ENCODE measurements around the gene SLC38A1. TPM values are rescaled to one million over a fixed set of nuclear protein-coding genes. Genes with fewer than 3 reads are reported as not detected.
A peak's percentile ranks its signal among the peaks of the same experiment; 100 is the strongest.

The SLC38A1 gene
- total RNA-seq, 1 experiment from 2014 or later: 107 TPM

DNA sequence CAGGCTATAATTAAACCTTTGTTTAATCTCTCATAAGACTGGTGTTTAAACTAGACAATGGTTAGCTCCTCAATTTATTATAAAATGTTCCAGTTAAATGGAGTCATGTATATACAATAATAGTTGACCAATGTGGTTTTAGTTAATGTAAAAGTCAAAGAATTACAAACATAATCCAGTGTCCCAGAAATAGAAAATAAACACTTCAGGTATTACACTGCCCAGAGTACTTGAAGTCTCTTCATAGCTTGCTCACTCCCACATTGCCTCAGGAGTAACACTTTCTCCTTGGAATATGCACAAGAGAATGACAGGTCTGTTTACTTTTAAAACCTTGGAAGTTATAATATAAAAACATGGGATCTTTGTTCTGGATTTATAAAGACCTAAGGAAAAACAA lies 60.5 kb downstream of the SLC38A1 start:
- CTCF ChIA-PET: no interaction called here

DNA sequence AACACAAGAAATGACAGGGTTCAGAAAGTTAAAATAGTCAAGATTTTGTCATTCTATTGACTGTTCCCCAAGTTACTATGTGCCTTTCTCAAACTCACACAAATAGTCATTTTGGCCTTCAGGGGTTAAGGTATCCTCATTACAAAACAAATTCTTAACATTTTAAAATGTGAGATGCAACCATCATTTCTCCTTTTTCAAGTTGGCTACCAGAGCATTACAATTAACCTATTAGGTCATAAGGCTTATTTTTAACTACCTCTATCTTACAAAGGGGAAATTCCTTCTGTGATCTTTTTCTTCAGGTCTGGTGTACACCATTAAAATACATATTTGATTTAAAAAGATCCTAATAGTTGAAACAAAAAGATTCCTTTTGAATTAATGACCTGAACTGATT lies 61.2 kb downstream of the SLC38A1 start:
- H3K9me2 ChIP-seq (replicated peaks; ENCODE audit: low read length): no peaks in the 10 kb centered on the region
- peaks cover 8% of the 10 kb centered on the region for H3F3A ChIP-seq (ENCODE audit: low read length, unreplicated experiment)
- H3K4me2 ChIP-seq (ENCODE audit: low read length): no peak overlapping the region
- no peak for ATAC-seq
- no peak overlapping the region for H3K4me3 ChIP-seq (ENCODE audit: low read length)
- H2AFZ ChIP-seq (ENCODE audit: low read length): no peak overlapping the region
- no peak overlapping the region for H3K27ac ChIP-seq (ENCODE audit: low read length)
- intact Hi-C loops (cut with micrococcal nuclease): loop anchor here (5.0 kb wide), 1 partner anchor 60 kb away; the partner anchor contains the start of gene SLC38A1
- H4K20me1 ChIP-seq (ENCODE audit: low read length): peaks cover 13% of the 10 kb centered on the region
- peaks cover 68% of the 10 kb centered on the region for H3K36me3 ChIP-seq (ENCODE audit: low read depth, low read length)
- H3K9me3 ChIP-seq (ENCODE audit: low read length): no peaks in the 10 kb centered on the region
- H3K27me3 ChIP-seq (ENCODE audit: low read length): no peaks in the 10 kb centered on the region
- peaks cover 35% of the 10 kb centered on the region for H3K4me1 ChIP-seq (ENCODE audit: insufficient read depth, low read length)
- no TSS peak for BruUV-seq (replicated peaks)
- ChIA-PET CTCF (no interaction called here), POLR2A (ENCODE audit: unreplicated experiment) (no interaction called here)
- no peak for DNase-seq
- TF ChIP-seq EZH2phosphoT487 (IDR thresholded peaks at IDR 0.05; ENCODE audit: borderline replicate concordance, low read length) (no peak), EZH2 (IDR thresholded peaks at IDR 0.05; ENCODE audit: low read length, unreplicated experiment) (no peak)
- TF ChIP-seq, protein P1, sequence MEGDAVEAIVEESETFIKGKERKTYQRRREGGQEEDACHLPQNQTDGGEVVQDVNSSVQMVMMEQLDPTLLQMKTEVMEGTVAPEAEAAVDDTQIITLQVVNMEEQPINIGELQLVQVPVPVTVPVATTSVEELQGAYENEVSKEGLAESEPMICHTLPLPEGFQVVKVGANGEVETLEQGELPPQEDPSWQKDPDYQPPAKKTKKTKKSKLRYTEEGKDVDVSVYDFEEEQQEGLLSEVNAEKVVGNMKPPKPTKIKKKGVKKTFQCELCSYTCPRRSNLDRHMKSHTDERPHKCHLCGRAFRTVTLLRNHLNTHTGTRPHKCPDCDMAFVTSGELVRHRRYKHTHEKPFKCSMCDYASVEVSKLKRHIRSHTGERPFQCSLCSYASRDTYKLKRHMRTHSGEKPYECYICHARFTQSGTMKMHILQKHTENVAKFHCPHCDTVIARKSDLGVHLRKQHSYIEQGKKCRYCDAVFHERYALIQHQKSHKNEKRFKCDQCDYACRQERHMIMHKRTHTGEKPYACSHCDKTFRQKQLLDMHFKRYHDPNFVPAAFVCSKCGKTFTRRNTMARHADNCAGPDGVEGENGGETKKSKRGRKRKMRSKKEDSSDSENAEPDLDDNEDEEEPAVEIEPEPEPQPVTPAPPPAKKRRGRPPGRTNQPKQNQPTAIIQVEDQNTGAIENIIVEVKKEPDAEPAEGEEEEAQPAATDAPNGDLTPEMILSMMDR (conservative IDR thresholded peaks at IDR 0.05; ENCODE audit: low read depth, low read length): no peak
- H3K9ac ChIP-seq (ENCODE audit: low read length): no peak overlapping the region
- H3K79me2 ChIP-seq (ENCODE audit: low read length): peaks cover 28% of the 10 kb centered on the region

More for the DNA sequence above, 60.5 kb downstream of the SLC38A1 start:
- no peak overlapping the region for H2AFZ ChIP-seq (ENCODE audit: low read length)
- peaks cover 13% of the 10 kb centered on the region for H4K20me1 ChIP-seq (ENCODE audit: low read length)
- peaks cover 36% of the 10 kb centered on the region for H3K79me2 ChIP-seq (ENCODE audit: low read length)
- ATAC-seq (no peak), DNase-seq (peak; percentile 42)
- H3K4me1 ChIP-seq (ENCODE audit: insufficient read depth, low read length): peaks cover 35% of the 10 kb centered on the region
- H3K27ac ChIP-seq (ENCODE audit: low read length): peak overlapping the region; percentile 90
- peak overlapping the region; percentile 61 for H3K4me2 ChIP-seq (ENCODE audit: low read length)
- H3K27me3 ChIP-seq (ENCODE audit: low read length): no peaks in the 10 kb centered on the region
- BruUV-seq (replicated peaks): no TSS peak
- intact Hi-C loops (cut with micrococcal nuclease): loop anchor here (5.0 kb wide), 1 partner anchor 59 kb away; the partner anchor contains the start of gene SLC38A1
- H3K36me3 ChIP-seq (ENCODE audit: low read depth, low read length): peaks cover 68% of the 10 kb centered on the region
- no peaks in the 10 kb centered on the region for H3K9me3 ChIP-seq (ENCODE audit: low read length)
- POLR2A ChIA-PET (ENCODE audit: unreplicated experiment): no interaction called here
- TF ChIP-seq, protein P1 (conservative IDR thresholded peaks at IDR 0.05; ENCODE audit: low read depth, low read length): no peak
- TF ChIP-seq EZH2phosphoT487 (IDR thresholded peaks at IDR 0.05; ENCODE audit: borderline replicate concordance, low read length) (no peak), EZH2 (IDR thresholded peaks at IDR 0.05; ENCODE audit: low read length, unreplicated experiment) (no peak)
- no peak overlapping the region for H3K9ac ChIP-seq (ENCODE audit: low read length)
- peaks cover 8% of the 10 kb centered on the region for H3F3A ChIP-seq (ENCODE audit: low read length, unreplicated experiment)
- H3K4me3 ChIP-seq (ENCODE audit: low read length): no peak overlapping the region
- H3K9me2 ChIP-seq (replicated peaks; ENCODE audit: low read length): no peaks in the 10 kb centered on the region

DNA sequence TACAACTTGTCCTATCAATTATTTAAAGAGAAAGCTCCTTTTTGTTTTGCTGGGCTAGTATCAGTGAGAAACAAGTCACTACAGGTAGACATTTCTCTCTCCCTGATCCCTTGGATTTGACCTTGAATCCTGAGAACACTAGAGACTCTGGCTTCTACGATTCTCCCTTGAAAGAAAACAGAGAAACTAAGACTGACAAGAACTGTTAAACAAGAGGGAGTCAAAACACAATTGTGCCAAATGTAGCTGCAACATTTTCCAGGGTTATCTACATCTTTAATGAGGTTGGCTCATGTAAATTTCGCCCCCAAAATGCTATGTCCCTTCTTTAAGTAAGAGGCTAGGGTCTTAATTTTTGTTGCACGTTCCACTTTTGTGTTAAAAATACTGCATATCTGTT lies 62.4 kb downstream of the SLC38A1 start:
- Histone ChIP-seq H3K4me3 (ENCODE audit: low read length) (no peak overlapping the region), H3F3A (ENCODE audit: low read length, unreplicated experiment) (peaks cover 8% of the 10 kb centered on the region), H3K4me2 (ENCODE audit: low read length) (no peak overlapping the region), H3K79me2 (ENCODE audit: low read length) (peaks cover 22% of the 10 kb centered on the region), H4K20me1 (ENCODE audit: low read length) (peaks cover 13% of the 10 kb centered on the region), H3K9me2 (replicated peaks; ENCODE audit: low read length) (no peaks in the 10 kb centered on the region), H3K27me3 (ENCODE audit: low read length) (no peaks in the 10 kb centered on the region), H3K4me1 (ENCODE audit: insufficient read depth, low read length) (peaks cover 35% of the 10 kb centered on the region), H3K36me3 (ENCODE audit: low read depth, low read length) (peaks cover 72% of the 10 kb centered on the region), H2AFZ (ENCODE audit: low read length) (no peak overlapping the region), H3K9ac (ENCODE audit: low read length) (no peak overlapping the region), H3K9me3 (ENCODE audit: low read length) (no peaks in the 10 kb centered on the region), H3K27ac (ENCODE audit: low read length) (no peak overlapping the region)
- no TSS peak for BruUV-seq (replicated peaks)
- no peak for ATAC-seq
- TF ChIP-seq, protein P1 (conservative IDR thresholded peaks at IDR 0.05; ENCODE audit: low read depth, low read length): no peak
- no peak for TF ChIP-seq EZH2phosphoT487 (IDR thresholded peaks at IDR 0.05; ENCODE audit: borderline replicate concordance, low read length)
- TF ChIP-seq EZH2 (IDR thresholded peaks at IDR 0.05; ENCODE audit: low read length, unreplicated experiment): no peak
- POLR2A ChIA-PET (ENCODE audit: unreplicated experiment): no interaction called here
- intact Hi-C loops (cut with micrococcal nuclease): loop anchor here (5.0 kb wide), 1 partner anchor 61 kb away; the partner anchor contains the start of gene SLC38A1
- no peak for DNase-seq
- CTCF ChIA-PET: no interaction called here
